T follicular helper cell (primary cell): ENCODE data around the gene MACROD1.

Experiments used
- DNase-seq: peaks from one replicate; pipeline ENCODE4 v3.0.0-alpha.2; 2020; ENCODE audit warnings: low read depth

MACROD1 gene

GRCh38 chr11:64015510-64015909, 150.4 kb downstream of the MACROD1 start:
- no peak for DNase-seq

DNA sequence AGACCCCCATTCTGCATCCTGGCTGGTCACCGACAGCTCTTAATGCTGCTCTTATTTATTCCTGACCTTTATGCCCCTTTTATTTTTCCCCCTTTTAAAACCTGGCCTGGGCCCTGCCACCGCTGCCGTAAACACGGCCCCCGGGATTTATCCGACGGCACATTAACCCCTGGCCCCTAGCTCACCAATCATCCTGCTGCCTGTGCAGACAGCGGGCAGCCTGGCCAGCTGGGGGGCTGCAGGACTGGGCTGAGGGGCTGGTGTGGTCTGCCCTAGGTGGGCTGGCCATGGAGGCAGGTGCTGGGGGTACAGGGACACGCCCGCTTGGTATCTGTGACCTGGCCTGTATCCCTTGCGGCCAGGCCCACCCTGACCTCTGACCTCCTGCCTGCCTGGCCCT, 151.6 kb downstream of the MACROD1 start:
- no peak for DNase-seq

DNA sequence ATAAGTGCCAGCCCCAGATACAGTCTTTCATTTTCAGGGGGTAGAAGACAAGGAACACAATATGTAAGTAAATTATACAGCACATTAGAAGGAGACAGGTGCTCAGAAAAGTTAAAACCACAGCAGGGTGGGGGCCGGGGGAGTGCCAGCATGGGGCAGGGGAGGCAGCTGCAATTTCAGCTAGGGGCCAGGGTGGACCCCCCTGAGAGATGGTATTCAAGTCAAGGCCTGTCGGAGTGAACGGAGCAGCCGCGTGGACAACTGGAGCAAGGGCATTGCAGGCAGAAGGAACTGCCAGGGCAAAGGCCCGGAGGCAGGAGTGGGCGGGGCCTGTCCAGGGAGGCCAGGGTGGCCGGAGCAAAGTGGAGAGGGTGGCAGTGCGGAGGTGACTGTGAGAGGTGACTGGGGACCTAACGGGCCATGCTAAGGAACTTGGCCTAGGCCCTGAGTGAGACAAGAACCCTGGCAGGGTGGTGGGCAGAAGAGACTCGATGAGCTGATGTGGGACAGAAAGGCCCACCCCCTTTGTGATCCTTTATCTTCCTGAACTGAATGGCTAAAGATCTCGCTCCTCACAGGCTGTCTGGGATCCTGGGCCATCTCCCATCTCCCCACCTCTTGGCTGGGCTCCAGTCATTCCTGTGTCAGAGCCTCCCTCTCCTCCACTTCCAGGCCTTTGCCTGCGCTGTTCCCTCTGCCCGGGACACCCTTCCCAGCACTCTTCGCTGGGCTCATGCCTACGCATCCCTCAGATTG, 152.6 kb downstream of the MACROD1 start:
- DNase-seq: no peak

DNA sequence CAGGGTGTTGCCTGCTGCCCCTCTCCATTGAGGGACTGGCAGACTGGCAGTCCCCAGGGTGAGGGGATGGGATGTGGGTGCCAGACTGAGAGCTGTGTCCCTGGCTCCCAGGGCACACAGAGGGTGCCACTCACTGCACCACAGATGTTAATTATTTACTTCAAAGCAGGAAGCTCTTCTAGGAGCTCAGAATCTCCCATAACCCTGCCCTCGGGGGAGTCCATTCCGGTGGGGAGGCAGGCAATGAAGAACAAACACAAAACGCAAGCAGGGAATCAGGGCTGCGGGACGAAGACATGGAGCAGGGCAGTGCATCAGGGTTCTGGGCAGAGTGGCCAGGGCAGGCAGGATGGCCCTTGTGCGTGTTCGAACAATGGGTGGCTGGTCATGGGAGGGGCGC, 154.5 kb downstream of the MACROD1 start:
- DNase-seq: no peak

- DNase-seq: no peak
Observed at GRCh38 chr11:64010783-64011182, 155.1 kb downstream of the MACROD1 start.

- no peak for DNase-seq
Observed at GRCh38 chr11:64009710-64010109, 156.2 kb downstream of the MACROD1 start.

DNA sequence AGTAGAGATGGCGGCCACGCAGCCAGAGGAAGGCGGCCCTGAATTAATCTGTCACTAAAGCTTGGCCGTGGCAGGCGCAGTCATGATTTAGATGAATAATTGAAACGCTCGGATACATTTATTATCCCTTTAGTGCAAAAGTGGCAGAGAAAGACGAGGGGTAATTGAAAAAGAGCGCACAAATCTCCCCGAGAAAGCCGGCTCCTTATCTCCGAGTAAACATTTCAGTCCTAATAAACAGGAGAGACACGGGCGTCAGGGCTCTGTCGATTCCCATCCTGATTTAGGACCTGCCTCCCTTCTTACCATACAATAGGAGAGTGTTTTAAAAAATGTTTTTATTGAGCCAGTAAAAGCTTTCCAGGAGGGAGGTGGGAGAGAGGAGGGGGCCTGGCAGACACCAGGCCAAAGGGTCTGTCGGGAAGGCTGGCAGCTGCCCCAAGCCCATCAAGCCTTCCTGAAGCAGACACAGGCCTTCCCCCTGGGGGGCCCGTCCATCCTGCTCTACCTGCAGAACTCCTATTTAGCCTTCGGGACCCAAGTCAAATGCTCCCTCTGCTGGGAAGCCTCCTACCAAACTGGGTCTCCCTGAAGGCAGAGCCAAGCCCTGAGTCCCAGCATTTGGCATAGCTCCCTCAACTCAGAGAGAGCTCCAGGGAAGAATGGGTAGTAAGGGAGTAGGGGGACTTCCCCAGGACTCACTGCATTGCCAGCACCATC, 156.8 kb downstream of the MACROD1 start:
- no peak for DNase-seq

DNA sequence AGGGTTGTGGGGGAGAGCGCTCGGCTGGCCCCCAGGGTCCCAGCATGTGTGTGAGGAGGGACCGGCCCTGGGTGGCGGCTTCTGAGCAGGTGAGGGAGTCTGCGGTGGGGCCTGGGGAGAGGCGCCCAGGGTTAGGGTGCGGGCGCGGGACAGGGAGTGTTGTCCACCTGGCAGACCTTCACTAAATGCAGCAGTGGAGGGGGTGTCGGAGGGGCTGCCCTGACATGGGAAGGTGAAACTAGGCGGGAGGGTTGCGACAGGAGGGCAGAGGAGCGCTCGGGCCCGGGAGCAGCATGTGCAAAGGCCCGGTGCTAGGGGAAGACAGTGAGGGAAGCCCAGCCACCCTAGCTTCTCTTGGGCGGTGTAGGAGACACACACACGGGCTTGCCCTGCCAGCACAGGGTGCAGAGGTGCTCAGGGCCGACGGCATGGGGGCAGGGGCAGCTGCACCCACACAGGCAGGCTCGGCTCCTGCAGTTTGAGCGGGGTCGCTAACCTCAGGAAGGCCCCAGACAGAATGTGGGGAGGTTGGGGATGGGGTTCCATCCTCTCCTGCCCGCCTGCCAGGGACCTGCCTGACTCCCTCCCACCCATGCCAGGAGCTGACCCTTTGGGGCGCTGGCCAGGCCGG, 157.5 kb downstream of the MACROD1 start:
- DNase-seq: no peak

DNA sequence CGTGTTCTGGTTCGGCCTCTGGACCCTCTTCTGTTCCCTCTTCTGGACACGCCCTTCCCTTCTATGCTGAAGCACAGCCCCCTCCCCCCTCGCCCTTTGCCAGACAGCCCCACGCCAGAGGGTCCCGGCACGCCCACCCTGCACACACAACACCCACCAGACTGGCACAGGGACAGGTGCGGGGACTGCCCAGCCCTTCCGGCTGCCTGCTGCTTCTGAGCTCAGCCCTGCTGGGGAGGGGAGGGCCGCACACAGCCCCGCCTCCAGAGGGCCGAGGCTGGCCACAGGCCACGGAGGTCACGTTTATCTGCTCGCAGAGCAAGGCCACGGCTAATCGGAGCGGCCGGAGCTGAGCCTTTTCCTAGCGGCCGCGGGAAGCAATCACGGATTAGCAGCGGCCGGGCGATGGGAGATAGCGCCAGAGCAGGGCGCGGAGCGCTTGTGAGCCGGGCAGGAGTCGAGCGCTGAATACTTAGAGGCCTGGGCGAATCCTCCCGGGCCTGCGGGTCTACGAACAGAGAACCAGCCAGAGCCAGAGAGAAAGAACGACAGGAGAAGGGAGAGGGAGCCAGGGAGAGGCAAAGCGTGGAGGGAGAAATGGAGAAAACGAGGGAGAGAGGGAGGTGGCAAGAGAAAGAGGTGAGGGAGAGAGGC, 158.2 kb downstream of the MACROD1 start:
- DNase-seq: no peak

- no peak for DNase-seq
Observed at GRCh38 chr11:64007160-64007628, 158.7 kb downstream of the MACROD1 start.

DNA sequence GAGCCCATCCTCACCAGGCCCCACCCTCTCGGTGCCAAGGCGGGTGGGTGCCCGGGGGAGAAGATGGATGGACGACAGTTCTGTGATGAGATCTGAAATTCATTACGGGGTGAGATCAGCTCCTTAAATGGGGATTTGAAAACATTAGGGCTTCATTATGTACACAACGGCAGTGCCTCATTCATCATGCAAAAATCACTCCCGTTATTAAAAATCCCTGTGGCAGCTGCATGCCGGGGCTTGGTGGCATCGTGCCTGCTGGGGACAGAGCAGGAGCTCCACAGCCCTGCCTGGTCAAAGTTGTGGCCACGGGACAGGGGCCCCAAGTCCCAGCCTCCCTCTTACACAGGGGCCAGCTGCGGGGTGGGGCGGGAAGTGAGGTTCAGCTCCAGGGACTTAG, 159.5 kb downstream of the MACROD1 start:
- no peak for DNase-seq

- no peak for DNase-seq
Observed at GRCh38 chr11:64005691-64006090, 160.2 kb downstream of the MACROD1 start.

- DNase-seq: no peak
Observed at GRCh38 chr11:64004590-64004984, 161.3 kb downstream of the MACROD1 start.

DNA sequence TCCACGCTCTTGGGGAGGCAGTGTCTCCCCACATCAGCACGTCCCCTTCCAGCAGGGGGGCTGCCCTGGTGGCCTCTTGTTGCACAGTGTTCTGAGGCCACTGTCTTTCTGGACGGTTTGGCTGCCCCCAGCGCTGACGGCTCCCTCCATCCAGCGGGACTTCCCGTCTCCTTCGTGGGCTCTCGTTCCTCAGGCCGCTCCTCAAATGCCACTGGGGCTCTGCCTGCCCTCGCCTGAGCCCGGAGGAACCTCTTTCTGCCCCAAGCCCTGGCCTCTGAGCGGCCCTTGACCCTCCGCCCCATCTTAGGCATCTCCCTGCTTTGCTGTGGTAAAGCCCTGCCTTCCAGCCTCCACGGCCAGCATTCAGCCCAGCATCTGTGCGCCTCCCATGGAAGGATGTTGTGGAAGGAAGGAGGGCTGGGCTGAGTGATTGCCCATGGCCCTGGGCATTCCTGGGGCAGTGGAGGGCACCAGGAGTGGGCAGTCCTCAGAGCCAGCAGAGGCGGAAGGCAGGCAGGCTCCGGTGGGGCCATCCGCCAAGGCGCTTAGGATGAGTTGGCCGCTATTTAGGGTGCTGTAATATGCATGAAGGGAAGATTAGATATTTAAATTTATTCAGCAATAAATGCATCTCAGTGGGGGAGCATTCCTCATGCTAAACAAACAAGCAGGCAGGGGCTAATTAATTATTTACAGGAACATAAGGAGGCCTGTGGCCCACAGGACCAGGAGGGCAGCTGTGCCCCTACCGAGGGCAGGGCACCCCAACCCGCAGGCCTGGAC, 161.9 kb downstream of the MACROD1 start:
- no peak for DNase-seq

DNA sequence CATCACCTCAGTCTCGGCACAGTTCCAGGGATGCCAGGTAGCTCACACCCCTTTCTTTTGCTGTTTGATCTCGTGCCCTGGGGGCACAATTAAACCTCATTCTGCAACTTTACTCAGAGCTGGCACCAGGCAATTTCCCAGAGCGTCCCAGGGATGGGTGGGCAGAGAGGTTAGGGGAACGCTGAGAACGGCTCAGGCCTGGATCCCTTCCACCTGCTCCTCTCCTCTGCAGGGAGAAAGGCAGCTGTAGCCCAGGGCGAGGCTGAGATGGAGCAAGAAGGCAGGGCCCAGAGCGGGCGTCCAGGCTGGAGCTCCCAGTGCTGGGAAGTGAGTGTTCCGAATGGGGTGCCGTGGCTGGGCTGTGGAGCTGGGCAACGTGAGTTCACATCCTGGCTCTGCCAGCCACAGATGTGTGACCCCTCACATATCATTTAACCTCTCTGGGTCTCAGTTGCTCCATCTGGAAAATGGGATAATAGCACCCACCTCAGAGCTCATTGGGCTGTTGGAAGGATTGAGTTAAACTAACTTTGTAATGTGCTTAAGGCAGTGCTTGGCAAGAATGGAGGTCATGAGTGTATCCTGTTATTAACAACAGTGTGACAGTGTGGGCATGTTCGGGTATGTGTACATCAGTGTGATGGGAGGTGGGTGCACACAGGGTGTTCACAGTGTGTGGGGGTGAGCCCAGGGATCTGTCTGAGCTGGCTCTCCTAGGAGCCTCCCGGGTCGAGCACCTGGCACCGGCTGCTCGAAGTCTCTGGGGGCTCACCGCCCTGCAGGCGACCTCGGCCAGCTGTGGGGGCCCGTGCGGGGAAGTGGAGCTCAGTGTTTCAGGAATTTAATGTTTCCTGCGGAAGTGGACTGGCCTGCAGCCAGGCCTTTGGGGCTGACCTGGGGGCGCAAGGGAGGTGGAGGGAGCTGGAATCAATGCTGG, 164.2 kb downstream of the MACROD1 start:
- no peak for DNase-seq

GRCh38 chr11:64000740-64001483, 165.0 kb downstream of the MACROD1 start:
- no peak for DNase-seq

DNA sequence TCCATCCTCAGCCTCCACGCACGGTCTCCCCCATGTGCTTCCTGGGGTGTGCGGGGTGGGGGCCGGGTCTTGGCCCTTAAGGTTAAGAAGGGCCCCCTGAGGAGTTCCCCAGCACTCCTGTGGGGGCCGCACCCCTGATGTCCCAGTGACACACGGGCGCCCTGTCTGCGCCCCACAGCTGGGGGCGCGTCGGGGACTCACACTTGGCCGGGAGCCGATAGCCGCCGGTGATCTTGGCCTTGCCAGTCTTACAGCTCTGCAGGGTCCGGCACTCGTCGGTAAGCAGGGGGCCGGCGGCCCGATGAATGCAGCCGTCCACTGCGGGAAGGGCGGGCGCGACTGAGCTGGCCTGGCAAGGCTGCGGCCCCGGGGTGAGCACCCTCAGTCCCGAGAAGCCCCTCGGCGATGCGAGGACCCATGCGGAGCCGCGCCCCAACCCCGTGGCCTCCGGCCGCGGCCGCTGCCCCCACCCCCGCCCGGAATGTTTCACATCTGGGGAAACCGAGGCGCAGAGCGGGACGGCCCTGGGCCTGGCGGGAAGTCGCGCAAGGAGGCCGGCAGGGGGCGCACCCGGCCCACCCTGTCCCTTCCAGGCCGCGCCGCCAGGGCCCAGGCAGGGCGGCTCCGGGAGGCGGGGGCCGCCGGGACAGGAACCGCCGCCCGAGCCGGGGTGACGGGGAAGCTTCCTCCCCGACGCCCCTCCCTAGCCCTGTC, 165.7 kb downstream of the MACROD1 start:
- peak; percentile 66 for DNase-seq

- DNase-seq: peak; percentile 54
Observed at GRCh38 chr11:63999349-64000025, 166.4 kb downstream of the MACROD1 start.
